ENCODE results near the gene ENOX2. TPM values are rescaled to one million over a fixed set of nuclear protein-coding genes. Genes with fewer than 3 reads are reported as not detected.

ENOX2 gene
- total RNA-seq, 2 experiments from 2014 or later: 14.7 to 15.2 TPM

- ChIA-PET POLR2A (no interaction called here), CTCF (no interaction called here)
Observed at GRCh38 chrX:130772776-130773143, 130.2 kb downstream of the ENOX2 start.

GRCh38 chrX:130772105-130772775 is 130.8 kb downstream of the ENOX2 start:
- ChIA-PET POLR2A (no interaction called here), CTCF (no interaction called here)

- ChIA-PET POLR2A (no interaction called here), CTCF (no interaction called here)
Observed at GRCh38 chrX:130771648-130772047, 131.4 kb downstream of the ENOX2 start.

GRCh38 chrX:130771230-130771629 is 131.8 kb downstream of the ENOX2 start:
- CTCF ChIA-PET: no interaction called here
- POLR2A ChIA-PET: no interaction called here

GRCh38 chrX:130770615-130771014 is 132.4 kb downstream of the ENOX2 start:
- POLR2A ChIA-PET: no interaction called here
- CTCF ChIA-PET: interaction anchor here (1.0 kb wide), 1 partner anchor 124 kb away, joined by 3 read pairs; no protein-coding TSS in a partner anchor

- CTCF ChIA-PET: interaction anchor here (0.7 to 1.0 kb wide), 2 partner anchors 34 to 124 kb away, joined by 3 read pairs; no protein-coding TSS in a partner anchor
- POLR2A ChIA-PET: no interaction called here
Observed at GRCh38 chrX:130769835-130770234, 133.2 kb downstream of the ENOX2 start.

- ChIA-PET POLR2A (no interaction called here), CTCF (no interaction called here)
Observed at GRCh38 chrX:130758072-130758471, 144.9 kb downstream of the ENOX2 start.

GRCh38 chrX:130756233-130756632 is 146.8 kb downstream of the ENOX2 start:
- ChIA-PET CTCF (no interaction called here), POLR2A (no interaction called here)

- POLR2A ChIA-PET: no interaction called here
- CTCF ChIA-PET: no interaction called here
Observed at GRCh38 chrX:130754353-130754752, 148.7 kb downstream of the ENOX2 start.

GRCh38 chrX:130746709-130747342 is 156.2 kb downstream of the ENOX2 start:
- CTCF ChIA-PET: no interaction called here
- POLR2A ChIA-PET: no interaction called here

- CTCF ChIA-PET: no interaction called here
- POLR2A ChIA-PET: no interaction called here
Observed at GRCh38 chrX:130746077-130746476, 156.9 kb downstream of the ENOX2 start.

GRCh38 chrX:130741584-130741983 is 161.4 kb downstream of the ENOX2 start:
- ChIA-PET POLR2A (no interaction called here), CTCF (no interaction called here)

GRCh38 chrX:130741151-130741550 is 161.9 kb downstream of the ENOX2 start:
- ChIA-PET POLR2A (no interaction called here), CTCF (no interaction called here)

- POLR2A ChIA-PET: no interaction called here
- CTCF ChIA-PET: no interaction called here
Observed at GRCh38 chrX:130738638-130739195, 164.3 kb downstream of the ENOX2 start.

GRCh38 chrX:130734713-130735112 is 168.3 kb downstream of the ENOX2 start:
- POLR2A ChIA-PET: no interaction called here
- CTCF ChIA-PET: no interaction called here

GRCh38 chrX:130728208-130728607 is 174.8 kb downstream of the ENOX2 start:
- POLR2A ChIA-PET: interaction anchor here (0.7 kb wide), 1 partner anchor 69 kb away, joined by 3 read pairs; no protein-coding TSS in a partner anchor
- CTCF ChIA-PET: no interaction called here

GRCh38 chrX:130726661-130727060 is 176.3 kb downstream of the ENOX2 start:
- POLR2A ChIA-PET: no interaction called here
- CTCF ChIA-PET: no interaction called here

- CTCF ChIA-PET: no interaction called here
- POLR2A ChIA-PET: no interaction called here
Observed at GRCh38 chrX:130725519-130725918, 177.5 kb downstream of the ENOX2 start.

- ChIA-PET CTCF (no interaction called here), POLR2A (no interaction called here)
Observed at GRCh38 chrX:130719413-130719812, 183.6 kb downstream of the ENOX2 start.

- CTCF ChIA-PET: no interaction called here
Observed at GRCh38 chrX:130718137-130718536, 184.9 kb downstream of the ENOX2 start.

GRCh38 chrX:130716781-130717413 is 186.1 kb downstream of the ENOX2 start:
- POLR2A ChIA-PET: no interaction called here

More at GRCh38 chrX:130718137-130718536, 184.9 kb downstream of the ENOX2 start:
- POLR2A ChIA-PET: no interaction called here

More at GRCh38 chrX:130716781-130717413, 186.1 kb downstream of the ENOX2 start:
- CTCF ChIA-PET: no interaction called here

All from activated CD8-positive, alpha-beta memory T cell treated with anti-CD3 and anti-CD28 coated beads for 36 hours (primary cell).